GM19043 (cell line): ENCODE measurements around the gene RAB35.

ENCODE experiments used
- ATAC-seq: cut with Tn5 transposase; IDR thresholded peaks from one replicate; pipeline ENCODE4 v1.9.1; 2021; ENCODE audit warnings: low read depth; ENCODE audit not compliant: unreplicated experiment

The RAB35 gene

GRCh38 chr12:120134307-120134980 lies 17.9 kb upstream of the RAB35 start:
- ATAC-seq, result no peak

- peak; percentile 94 for ATAC-seq
These were observed 16.4 kb upstream of the RAB35 start for GRCh38 chr12:120132863-120133385.

GRCh38 chr12:120132054-120132836 lies 15.7 kb upstream of the RAB35 start:
- no peak for ATAC-seq

- no peak for ATAC-seq
These were observed 14.6 kb upstream of the RAB35 start for GRCh38 chr12:120131116-120131515.

GRCh38 chr12:120130011-120130410 lies 13.5 kb upstream of the RAB35 start:
- no peak for ATAC-seq

- ATAC-seq, result no peak
These were observed 10.1 kb upstream of the RAB35 start for GRCh38 chr12:120126635-120127005.

GRCh38 chr12:120125792-120126634 lies 9.5 kb upstream of the RAB35 start:
- no peak for ATAC-seq

GRCh38 chr12:120125029-120125428 lies 8.5 kb upstream of the RAB35 start:
- ATAC-seq, result no peak

- peak; percentile 37 for ATAC-seq
These were observed 5.3 kb upstream of the RAB35 start for GRCh38 chr12:120121766-120122293.

- ATAC-seq, result no peak
These were observed 4.8 kb upstream of the RAB35 start for GRCh38 chr12:120121343-120121742.

GRCh38 chr12:120119271-120119973 lies 2.9 kb upstream of the RAB35 start:
- ATAC-seq, result peak; percentile 25

GRCh38 chr12:120118321-120119061 lies 1.9 kb upstream of the RAB35 start:
- ATAC-seq, result no peak

GRCh38 chr12:120117961-120118320 lies 1.4 kb upstream of the RAB35 start:
- no peak for ATAC-seq

- ATAC-seq, result peak; percentile 40
These were observed 469 bp upstream of the RAB35 start for GRCh38 chr12:120116792-120117651.

GRCh38 chr12:120115692-120116440 lies 687 bp downstream of the RAB35 start:
- no peak for ATAC-seq

GRCh38 chr12:120115066-120115465 lies 1.5 kb downstream of the RAB35 start:
- no peak for ATAC-seq

- peak; percentile 77 for ATAC-seq
These were observed 5.7 kb downstream of the RAB35 start for GRCh38 chr12:120110550-120111501.
